ENCODE results near the gene CDC42EP2.

Gene CDC42EP2

DNA sequence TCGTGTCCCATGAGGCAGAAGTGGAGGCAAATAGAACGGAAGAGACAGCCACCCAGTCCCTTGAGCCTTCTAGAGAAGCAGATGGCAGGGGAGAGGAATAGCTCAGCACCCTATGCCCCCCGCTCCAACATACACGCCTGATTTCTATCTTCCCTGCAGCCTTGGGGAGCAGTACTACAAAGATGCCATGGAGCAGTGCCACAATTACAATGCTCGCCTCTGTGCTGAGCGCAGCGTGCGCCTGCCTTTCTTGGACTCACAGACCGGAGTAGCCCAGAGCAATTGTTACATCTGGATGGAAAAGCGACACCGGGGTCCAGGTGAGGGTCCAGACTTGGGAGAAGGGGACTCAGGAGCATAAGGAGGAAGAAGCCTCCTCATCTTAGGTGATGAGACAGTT is 25.6 kb downstream of the CDC42EP2 start:
- no peak overlapping the region for H3K4me3 ChIP-seq (ENCODE audit: low read depth, low read length)
- no peak for DNase-seq (ENCODE audit: low read depth)
- TF ChIP-seq CTCF (conservative IDR thresholded peaks at IDR 0.05; ENCODE audit: low read depth, low read length), result no peak

GRCh38 chr11:65341856-65342255 is 27.2 kb downstream of the CDC42EP2 start:
- no peak overlapping the region for H3K4me3 ChIP-seq (ENCODE audit: low read depth, low read length)
- DNase-seq (ENCODE audit: low read depth), result no peak
- TF ChIP-seq CTCF (conservative IDR thresholded peaks at IDR 0.05; ENCODE audit: low read depth, low read length), result no peak

- no peak for DNase-seq (ENCODE audit: low read depth)
- no peak for TF ChIP-seq CTCF (conservative IDR thresholded peaks at IDR 0.05; ENCODE audit: low read depth, low read length)
- no peak overlapping the region for H3K4me3 ChIP-seq (ENCODE audit: low read depth, low read length)
Measured at GRCh38 chr11:65351511-65351910, 36.8 kb downstream of the CDC42EP2 start.

DNA sequence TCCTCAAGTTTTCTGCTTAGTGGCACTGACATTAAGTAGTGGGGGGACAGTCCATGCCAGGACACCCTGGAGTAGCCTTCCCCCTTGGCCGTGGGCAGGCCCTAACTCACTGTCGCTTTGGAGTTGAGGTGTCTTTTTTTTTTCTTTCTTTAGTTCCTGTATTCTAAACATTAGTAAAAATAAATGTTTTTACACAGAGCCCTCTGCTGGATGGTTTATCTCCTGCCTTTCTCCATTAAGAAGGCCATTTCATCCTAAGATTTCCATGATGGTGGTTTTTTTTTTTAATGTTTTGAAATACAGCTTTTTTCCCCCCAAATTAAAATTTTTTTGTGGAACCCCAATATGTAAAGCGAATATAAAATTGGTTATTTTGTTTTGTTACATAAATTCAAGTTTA is 38.1 kb downstream of the CDC42EP2 start:
- TF ChIP-seq CTCF (conservative IDR thresholded peaks at IDR 0.05; ENCODE audit: low read depth, low read length), result peak; percentile 49
- peak; percentile 48 for DNase-seq (ENCODE audit: low read depth)
- H3K4me3 ChIP-seq (ENCODE audit: low read depth, low read length), result no peak overlapping the region

- H3K4me3 ChIP-seq (ENCODE audit: low read depth, low read length), result no peak overlapping the region
- DNase-seq (ENCODE audit: low read depth), result no peak
- no peak for TF ChIP-seq CTCF (conservative IDR thresholded peaks at IDR 0.05; ENCODE audit: low read depth, low read length)
Measured at GRCh38 chr11:65353376-65353775, 38.7 kb downstream of the CDC42EP2 start.

GRCh38 chr11:65353900-65354264 is 39.2 kb downstream of the CDC42EP2 start:
- no peak for DNase-seq (ENCODE audit: low read depth)
- no peak for TF ChIP-seq CTCF (conservative IDR thresholded peaks at IDR 0.05; ENCODE audit: low read depth, low read length)
- peak overlapping the region; percentile 59 for H3K4me3 ChIP-seq (ENCODE audit: low read depth, low read length)

GRCh38 chr11:65354265-65355012 is 39.8 kb downstream of the CDC42EP2 start, which contains the start of gene TIGD3:
TIGD3 (plus strand) TSS chr11:65354751; CDS start chr11:65355809, 1,058 bp downstream.
- H3K4me3 ChIP-seq (ENCODE audit: low read depth, low read length), result peak within 1 kb of the TSS; percentile 59
- TF ChIP-seq CTCF (conservative IDR thresholded peaks at IDR 0.05; ENCODE audit: low read depth, low read length), result no peak
- DNase-seq (ENCODE audit: low read depth), result peak; percentile 95

All from choroid plexus epithelial cell (primary cell).